HL-60 (cell line): ENCODE measurements around the gene RAB25.

ENCODE experiments used
- DNase-seq, 2 experiments: peaks; one replicate each; pipeline ENCODE4 v3.0.0-alpha.2; 2010 to 2020; ENCODE audit warnings: low read depth in 1 of 2, low spot score in 1 of 2
- H3K27ac ChIP-seq: fragments of 250-450 bp; sonication (Bioruptor Pico); replicated peaks from 2 replicates; pipeline ENCODE4 v1.5.1; 2020; ENCODE audit warnings: mild to moderate bottlenecking, moderate library complexity
- H3K27me3 ChIP-seq: fragments of 250-450 bp; sonication (Bioruptor Pico); 2 replicates; pipeline ENCODE4 v1.5.1; 2021; ENCODE audit warnings: mild to moderate bottlenecking, moderate library complexity; ENCODE audit not compliant: insufficient read depth, poor library complexity, severe bottlenecking
- H3K4me3 ChIP-seq: replicated peaks from 2 replicates; pipeline ENCODE4 v1.5.1; 2011; ENCODE audit warnings: mild to moderate bottlenecking, control low read depth, low read length; ENCODE audit not compliant: insufficient read depth
- CTCF ChIP-seq: IDR thresholded peaks from one replicate; pipeline ENCODE4 v1.5.1; 2011; ENCODE audit warnings: low read length, control low read depth, inconsistent platforms; ENCODE audit not compliant: insufficient read depth
- GABPA ChIP-seq: IDR thresholded peaks from 2 replicates; pipeline ENCODE4 v1.6.1; 2012; ENCODE audit warnings: low read depth
- POLR2AphosphoS5 ChIP-seq: IDR thresholded peaks from 2 replicates; pipeline ENCODE4 v1.6.1; 2012; ENCODE audit warnings: low read depth
- SPI1 ChIP-seq: IDR thresholded peaks from 2 replicates; pipeline ENCODE4 v1.6.1; 2012; ENCODE audit warnings: low read depth, mild to moderate bottlenecking, borderline replicate concordance
- long read RNA-seq: library from polyadenylated mRNA; unstranded; transcript quantifications from one replicate; pipeline ENCODE4 v2.0.0, GENCODE V29; 2020
- TF ChIP-seq, protein P1 (sequence below): IDR thresholded peaks from 2 replicates; pipeline ENCODE4 v1.6.1; 2012; ENCODE audit warnings: low read depth; ENCODE audit not compliant: insufficient replicate concordance

Gene RAB25
- long read RNA-seq, result 0 reads

GRCh38 chr1:156060937-156061636 is at the start of gene RAB25:
Gene RAB25, plus strand, starts transcription at chr1:156061160. Its CDS starts 241 bp downstream, at chr1:156061401.
- no peak within 1 kb of the TSS for H3K27ac ChIP-seq
- no peak within 1 kb of the TSS for H3K4me3 ChIP-seq
- no peaks in the 10 kb centered on the region for H3K27me3 ChIP-seq
- TF ChIP-seq POLR2AphosphoS5, result no peak
- no peak for DNase-seq

DNA sequence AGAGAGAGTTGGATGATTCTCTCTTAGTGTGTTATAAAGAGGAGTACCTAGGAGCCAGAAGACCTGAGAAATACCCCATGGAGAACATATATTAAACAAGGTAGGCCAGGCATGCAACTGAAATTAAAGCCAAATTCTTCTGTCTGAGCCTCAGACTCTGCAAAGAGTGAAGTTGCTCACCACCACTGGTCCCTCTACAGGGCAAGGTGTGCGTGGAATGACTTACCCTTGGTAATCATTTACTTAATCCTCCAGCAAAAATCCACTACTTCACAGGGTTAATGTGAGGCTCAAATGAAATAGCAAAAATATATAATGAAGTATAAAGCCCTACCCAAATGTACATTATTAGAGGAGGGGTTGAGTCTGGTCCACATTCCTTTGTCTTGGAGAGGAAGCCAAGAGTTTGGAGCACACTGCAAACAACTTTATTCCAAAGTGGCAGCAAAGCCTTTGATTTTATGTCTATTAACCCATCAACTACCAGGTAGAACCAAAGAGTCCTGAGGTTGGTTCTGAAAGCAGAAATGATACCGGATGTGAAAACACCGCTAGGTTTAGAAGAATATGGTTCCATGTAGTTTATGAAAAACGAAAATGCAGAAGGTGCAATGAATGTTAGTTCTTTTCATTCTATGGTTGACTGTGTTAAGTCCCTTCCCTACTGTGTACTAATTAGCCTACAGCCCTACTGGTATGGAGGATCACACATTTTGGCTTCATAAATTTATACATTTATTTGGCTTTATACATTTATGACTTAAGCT is 48.7 kb upstream of the RAB25 start:
- no peak overlapping the region for H3K4me3 ChIP-seq
- no peak overlapping the region for H3K27ac ChIP-seq
- DNase-seq, result no peak
- TF ChIP-seq, protein P1, sequence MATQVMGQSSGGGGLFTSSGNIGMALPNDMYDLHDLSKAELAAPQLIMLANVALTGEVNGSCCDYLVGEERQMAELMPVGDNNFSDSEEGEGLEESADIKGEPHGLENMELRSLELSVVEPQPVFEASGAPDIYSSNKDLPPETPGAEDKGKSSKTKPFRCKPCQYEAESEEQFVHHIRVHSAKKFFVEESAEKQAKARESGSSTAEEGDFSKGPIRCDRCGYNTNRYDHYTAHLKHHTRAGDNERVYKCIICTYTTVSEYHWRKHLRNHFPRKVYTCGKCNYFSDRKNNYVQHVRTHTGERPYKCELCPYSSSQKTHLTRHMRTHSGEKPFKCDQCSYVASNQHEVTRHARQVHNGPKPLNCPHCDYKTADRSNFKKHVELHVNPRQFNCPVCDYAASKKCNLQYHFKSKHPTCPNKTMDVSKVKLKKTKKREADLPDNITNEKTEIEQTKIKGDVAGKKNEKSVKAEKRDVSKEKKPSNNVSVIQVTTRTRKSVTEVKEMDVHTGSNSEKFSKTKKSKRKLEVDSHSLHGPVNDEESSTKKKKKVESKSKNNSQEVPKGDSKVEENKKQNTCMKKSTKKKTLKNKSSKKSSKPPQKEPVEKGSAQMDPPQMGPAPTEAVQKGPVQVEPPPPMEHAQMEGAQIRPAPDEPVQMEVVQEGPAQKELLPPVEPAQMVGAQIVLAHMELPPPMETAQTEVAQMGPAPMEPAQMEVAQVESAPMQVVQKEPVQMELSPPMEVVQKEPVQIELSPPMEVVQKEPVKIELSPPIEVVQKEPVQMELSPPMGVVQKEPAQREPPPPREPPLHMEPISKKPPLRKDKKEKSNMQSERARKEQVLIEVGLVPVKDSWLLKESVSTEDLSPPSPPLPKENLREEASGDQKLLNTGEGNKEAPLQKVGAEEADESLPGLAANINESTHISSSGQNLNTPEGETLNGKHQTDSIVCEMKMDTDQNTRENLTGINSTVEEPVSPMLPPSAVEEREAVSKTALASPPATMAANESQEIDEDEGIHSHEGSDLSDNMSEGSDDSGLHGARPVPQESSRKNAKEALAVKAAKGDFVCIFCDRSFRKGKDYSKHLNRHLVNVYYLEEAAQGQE, result no peak
- TF ChIP-seq GABPA (no peak), SPI1 (no peak), CTCF (no peak), POLR2AphosphoS5 (no peak)
- no peaks in the 10 kb centered on the region for H3K27me3 ChIP-seq

DNA sequence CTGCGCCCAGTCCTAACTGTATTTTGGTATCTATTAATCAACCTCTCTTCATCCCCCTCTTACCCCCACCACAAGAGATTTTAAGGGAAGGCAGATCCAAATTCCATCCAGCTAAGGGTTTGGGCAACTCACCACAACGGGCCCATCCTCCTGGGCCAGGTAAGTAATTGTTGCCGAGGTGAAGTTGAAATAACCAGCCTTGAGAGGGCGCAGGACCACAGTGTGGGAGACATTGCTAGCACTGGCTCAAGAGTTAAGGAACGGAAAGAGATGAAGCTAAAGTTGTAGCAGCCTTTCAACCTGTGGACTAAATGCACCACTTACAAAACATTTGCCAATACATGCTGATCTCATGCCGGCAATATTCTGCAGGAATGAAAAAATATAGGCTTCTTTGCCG is 46.1 kb upstream of the RAB25 start:
- H3K27ac ChIP-seq, result no peak overlapping the region
- no peak for TF ChIP-seq POLR2AphosphoS5
- no peak for TF ChIP-seq GABPA
- TF ChIP-seq SPI1, result no peak
- no peak overlapping the region for H3K4me3 ChIP-seq
- no peak for DNase-seq
- no peaks in the 10 kb centered on the region for H3K27me3 ChIP-seq

GRCh38 chr1:156019946-156020292 is 41.0 kb upstream of the RAB25 start:
- TF ChIP-seq SPI1, result no peak
- no peak for DNase-seq
- no peaks in the 10 kb centered on the region for H3K27me3 ChIP-seq
- peak overlapping the region; percentile 95 for H3K4me3 ChIP-seq
- H3K27ac ChIP-seq, result peak overlapping the region; percentile 72

DNA sequence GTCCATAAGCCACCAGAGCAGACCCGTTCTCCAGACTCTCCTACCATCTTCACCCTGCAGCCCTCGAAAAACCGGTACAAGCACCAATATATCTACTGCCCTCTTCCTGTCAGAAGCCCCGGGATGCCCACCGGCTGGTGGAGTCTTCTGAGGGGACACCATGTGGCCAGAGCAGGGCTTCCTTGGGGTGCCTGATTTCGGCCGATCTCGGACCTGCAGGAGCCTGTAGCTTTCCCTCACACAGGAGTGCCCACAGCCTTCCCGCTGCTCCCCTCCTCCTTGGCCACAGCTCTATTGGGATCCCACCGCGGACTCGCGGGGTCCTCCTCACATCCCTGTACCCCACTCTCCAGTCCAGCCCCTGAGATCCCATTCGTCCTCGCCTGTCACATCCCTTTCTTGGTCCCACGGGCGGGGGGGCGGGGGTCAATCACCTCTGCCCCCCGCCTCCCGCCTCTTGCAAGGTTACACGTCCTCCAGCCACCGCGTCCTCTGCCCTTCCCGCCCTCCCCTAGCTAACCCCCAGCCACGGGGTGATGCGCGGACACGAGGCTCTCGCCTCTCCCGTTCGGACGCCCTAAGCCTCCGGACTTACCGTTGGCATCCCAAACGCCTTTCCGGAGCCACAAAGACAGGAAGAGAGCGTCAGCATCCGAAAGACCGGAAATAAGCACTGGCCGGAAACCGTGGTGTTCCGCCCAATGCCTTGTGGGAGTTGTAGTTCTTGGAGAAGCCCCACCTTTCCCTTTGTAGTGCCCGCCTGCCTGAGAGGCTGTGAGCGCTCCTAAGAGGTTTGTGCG is 40.5 kb upstream of the RAB25 start, which contains the start of gene SSR2:
Gene SSR2, minus strand, starts transcription at position 659 of the 800 bp plus-strand sequence. CDS start 784 bp downstream, outside the sequence.
- TF ChIP-seq GABPA, result peak; percentile 94
- TF ChIP-seq CTCF, result no peak
- peak; percentile 77; the same call in 1 of the 2 replicates for TF ChIP-seq POLR2AphosphoS5
- H3K27ac ChIP-seq, result peak within 1 kb of the TSS; percentile 72
- H3K27me3 ChIP-seq, result no peaks in the 10 kb centered on the region
- H3K4me3 ChIP-seq, result peak within 1 kb of the TSS; percentile 95
- peak; percentile 93 to 94 for DNase-seq
